Mesothelial cell of epicardium (in vitro differentiated cells): ENCODE measurements around the gene OGFOD2. TPM values are rescaled to one million over a fixed set of nuclear protein-coding genes. Genes with fewer than 3 reads are reported as not detected.

Source experiments
- DNase-seq, 2 experiments: peaks; one replicate each; pipeline ENCODE4 v3.0.0; 2021; ENCODE audit warnings: low spot score in 2 of 2; ENCODE audit not compliant: unreplicated experiment in 2 of 2
- H3K27ac Mint-ChIP-seq: 2 replicates; pipeline ENCODE4 v1.8.0; 2021; ENCODE audit warnings: mixed read lengths
- H3K27me3 Mint-ChIP-seq: 2 replicates; pipeline ENCODE4 v1.8.0; 2021; ENCODE audit warnings: low read depth, mixed read lengths
- H3K36me3 Mint-ChIP-seq: 2 replicates; pipeline ENCODE4 v1.8.0; 2021; ENCODE audit warnings: mixed read lengths
- H3K4me1 Mint-ChIP-seq: 2 replicates; pipeline ENCODE4 v1.8.0; 2021; ENCODE audit warnings: mixed read lengths
- H3K4me3 Mint-ChIP-seq: 2 replicates; pipeline ENCODE4 v1.8.0; 2021; ENCODE audit warnings: mild to moderate bottlenecking, moderate library complexity, mixed read lengths
- H3K9me3 Mint-ChIP-seq: 2 replicates; pipeline ENCODE4 v1.8.0; 2021; ENCODE audit warnings: mixed read lengths
- total RNA-seq: library from RNA; stranded (reverse); gene quantifications from 3 replicates; pipeline ENCODE4 v1.2.1, GENCODE V29; 2021
- TF ChIP-seq, protein P1 (sequence below): fragments of 200-600 bp; sonication (generic); IDR thresholded peaks from one replicate; pipeline ENCODE4 v1.5.0; 2021; ENCODE audit warnings: antibody characterized with exemption; ENCODE audit not compliant: unreplicated experiment

Gene OGFOD2
- total RNA-seq, 1 donor from 2014 or later = 15.0 TPM

GRCh38 chr12:122997343-122998250 is 22.6 kb downstream of the OGFOD2 start:
- no peak overlapping the region for H3K4me3 Mint-ChIP-seq
- no peak overlapping the region for H3K27ac Mint-ChIP-seq
- H3K9me3 Mint-ChIP-seq = no peaks in the 10 kb centered on the region
- no peaks in the 10 kb centered on the region for H3K36me3 Mint-ChIP-seq
- TF ChIP-seq, protein P1, sequence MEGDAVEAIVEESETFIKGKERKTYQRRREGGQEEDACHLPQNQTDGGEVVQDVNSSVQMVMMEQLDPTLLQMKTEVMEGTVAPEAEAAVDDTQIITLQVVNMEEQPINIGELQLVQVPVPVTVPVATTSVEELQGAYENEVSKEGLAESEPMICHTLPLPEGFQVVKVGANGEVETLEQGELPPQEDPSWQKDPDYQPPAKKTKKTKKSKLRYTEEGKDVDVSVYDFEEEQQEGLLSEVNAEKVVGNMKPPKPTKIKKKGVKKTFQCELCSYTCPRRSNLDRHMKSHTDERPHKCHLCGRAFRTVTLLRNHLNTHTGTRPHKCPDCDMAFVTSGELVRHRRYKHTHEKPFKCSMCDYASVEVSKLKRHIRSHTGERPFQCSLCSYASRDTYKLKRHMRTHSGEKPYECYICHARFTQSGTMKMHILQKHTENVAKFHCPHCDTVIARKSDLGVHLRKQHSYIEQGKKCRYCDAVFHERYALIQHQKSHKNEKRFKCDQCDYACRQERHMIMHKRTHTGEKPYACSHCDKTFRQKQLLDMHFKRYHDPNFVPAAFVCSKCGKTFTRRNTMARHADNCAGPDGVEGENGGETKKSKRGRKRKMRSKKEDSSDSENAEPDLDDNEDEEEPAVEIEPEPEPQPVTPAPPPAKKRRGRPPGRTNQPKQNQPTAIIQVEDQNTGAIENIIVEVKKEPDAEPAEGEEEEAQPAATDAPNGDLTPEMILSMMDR = no peak
- no peak for DNase-seq
- no peaks in the 10 kb centered on the region for H3K27me3 Mint-ChIP-seq
- H3K4me1 Mint-ChIP-seq = peaks cover 5% of the 10 kb centered on the region

- no peaks in the 10 kb centered on the region for H3K9me3 Mint-ChIP-seq
- no peaks in the 10 kb centered on the region for H3K36me3 Mint-ChIP-seq
- TF ChIP-seq, protein P1 = no peak
- DNase-seq = no peak
- H3K4me1 Mint-ChIP-seq = peaks cover 5% of the 10 kb centered on the region
- no peak overlapping the region for H3K4me3 Mint-ChIP-seq
- H3K27me3 Mint-ChIP-seq = no peaks in the 10 kb centered on the region
- no peak overlapping the region for H3K27ac Mint-ChIP-seq
Observed at GRCh38 chr12:122998316-122998715, 23.3 kb downstream of the OGFOD2 start.

DNA sequence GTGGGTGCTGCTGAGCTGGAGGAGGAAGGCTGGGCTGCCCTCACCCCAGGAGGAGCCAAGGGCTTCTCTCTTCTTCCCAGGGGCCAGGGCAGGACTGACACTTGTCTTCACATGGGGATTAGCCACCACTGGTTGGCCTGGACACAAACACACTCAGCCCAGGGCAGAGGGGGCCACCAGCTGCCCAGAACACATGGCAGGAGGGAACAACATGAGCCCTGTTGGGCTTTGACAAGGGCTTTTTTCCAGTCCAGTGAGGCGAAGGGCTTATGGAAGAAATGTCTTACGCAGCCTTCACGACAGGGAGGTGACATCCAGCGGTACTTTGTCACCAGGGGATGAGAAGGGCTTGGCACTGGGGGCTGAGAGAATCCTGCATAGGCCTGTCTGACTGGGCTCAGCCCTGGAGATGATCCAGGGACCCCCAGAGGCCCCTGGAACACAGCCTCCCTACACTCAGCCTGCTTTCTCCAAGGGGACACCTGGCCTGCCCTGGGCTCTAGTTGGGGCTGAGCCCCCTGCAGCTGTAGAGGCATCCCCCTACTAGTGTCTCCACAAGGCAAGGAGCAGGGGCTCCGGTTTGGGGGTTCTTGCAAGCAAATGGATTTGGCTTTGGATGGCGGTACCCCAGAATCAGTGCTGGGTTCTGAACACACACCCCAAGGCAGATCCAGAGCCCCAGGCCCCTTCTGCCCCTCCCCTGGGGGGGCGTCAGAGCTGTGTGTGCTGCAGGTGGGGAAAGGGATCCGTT is 24.3 kb downstream of the OGFOD2 start:
- Mint-ChIP-seq H3K4me1 (peaks cover 5% of the 10 kb centered on the region), H3K36me3 (no peaks in the 10 kb centered on the region), H3K9me3 (no peaks in the 10 kb centered on the region), H3K27ac (no peak overlapping the region), H3K27me3 (no peaks in the 10 kb centered on the region), H3K4me3 (no peak overlapping the region)
- TF ChIP-seq, protein P1 = no peak
- DNase-seq = no peak

DNA sequence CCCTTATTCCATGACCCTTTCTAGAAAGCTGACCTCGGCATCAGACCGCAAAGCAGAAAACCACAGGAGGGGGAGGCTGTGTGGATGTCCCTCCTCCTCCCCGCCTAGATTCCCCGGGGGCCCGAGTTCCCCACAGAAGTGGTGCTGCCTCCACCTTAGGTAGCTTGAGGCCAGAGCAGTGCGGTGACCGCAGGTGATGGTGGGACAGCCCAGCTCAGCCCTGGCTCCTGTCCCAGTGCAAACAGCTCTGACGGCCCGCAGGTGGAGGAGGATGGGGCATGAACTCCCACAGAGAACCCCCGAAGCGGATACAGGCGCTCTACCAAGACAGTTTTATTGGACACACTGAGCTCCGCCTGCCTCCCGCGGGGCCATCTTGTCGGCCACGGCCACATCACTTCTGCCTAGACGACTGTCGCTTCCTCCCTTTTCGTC is 25.0 kb downstream of the OGFOD2 start:
- TF ChIP-seq, protein P1 = no peak
- no peak for DNase-seq
- H3K27ac Mint-ChIP-seq = no peak overlapping the region
- H3K4me3 Mint-ChIP-seq = no peak overlapping the region
- H3K36me3 Mint-ChIP-seq = no peaks in the 10 kb centered on the region
- peaks cover 5% of the 10 kb centered on the region for H3K4me1 Mint-ChIP-seq
- H3K27me3 Mint-ChIP-seq = no peaks in the 10 kb centered on the region
- H3K9me3 Mint-ChIP-seq = no peaks in the 10 kb centered on the region

DNA sequence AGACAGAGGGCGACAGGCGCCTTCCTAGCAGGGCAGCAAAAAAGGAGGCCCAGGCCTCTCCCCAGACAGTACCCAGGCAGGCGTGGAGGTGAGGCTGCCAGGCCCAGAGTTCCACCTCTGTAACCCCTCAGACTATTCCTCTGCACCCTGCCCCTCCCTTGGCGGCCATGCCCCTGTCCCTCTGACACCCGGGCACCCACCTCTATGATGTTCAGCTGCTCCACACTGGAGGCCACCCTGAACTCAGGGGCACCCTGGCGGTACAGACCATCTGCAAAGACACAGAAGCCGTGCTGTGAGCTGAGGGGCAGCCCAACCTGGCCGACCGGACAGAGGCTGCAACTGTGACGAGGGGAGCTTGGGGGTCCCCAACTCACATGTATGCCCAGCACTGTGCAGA is 25.5 kb downstream of the OGFOD2 start:
- H3K4me1 Mint-ChIP-seq = peaks cover 5% of the 10 kb centered on the region
- TF ChIP-seq, protein P1 = no peak
- no peaks in the 10 kb centered on the region for H3K9me3 Mint-ChIP-seq
- no peak overlapping the region for H3K4me3 Mint-ChIP-seq
- H3K27ac Mint-ChIP-seq = no peak overlapping the region
- no peak for DNase-seq
- no peaks in the 10 kb centered on the region for H3K27me3 Mint-ChIP-seq
- H3K36me3 Mint-ChIP-seq = no peaks in the 10 kb centered on the region
